ENCODE data around the gene DLK1. TPM values are rescaled to one million over a fixed set of nuclear protein-coding genes. Genes with fewer than 3 reads are reported as not detected.

DLK1 gene
- total and polyA plus RNA-seq, 2 of the 4 experiments (the other 2 are of a cell fraction) = under 0.01 to 0.07 TPM

GRCh38 chr14:100777818-100778525, 51.3 kb downstream of the DLK1 start:
- Histone ChIP-seq H3K9me3 (ENCODE audit: control insufficient read depth, insufficient read depth, low read length) (no peaks in the 10 kb centered on the region), H3K36me3 (ENCODE audit: control insufficient read depth, insufficient read depth, low read length) (no peaks in the 10 kb centered on the region), H3K56ac (ENCODE audit: extremely low read depth, insufficient read depth, low read length) (no peak overlapping the region), H3K9ac (ENCODE audit: low read depth, low read length) (no peak overlapping the region), H4K20me1 (ENCODE audit: insufficient read depth, low read length) (no peaks in the 10 kb centered on the region), H2AFZ (replicated peaks; ENCODE audit: low read length, poor library complexity) (no peak overlapping the region), H3K4ac (ENCODE audit: low read depth, low read length) (no peak overlapping the region), H4K91ac (ENCODE audit: insufficient read depth, low read depth, low read length) (no peak overlapping the region), H2BK5ac (ENCODE audit: low read depth, low read length, poor library complexity, severe bottlenecking) (no peak overlapping the region), H3K4me2 (ENCODE audit: low read depth, low read length) (no peak overlapping the region), H2AK5ac (ENCODE audit: low read depth, low read length) (no peak overlapping the region), H2BK20ac (ENCODE audit: low read depth, low read length) (no peak overlapping the region), H3K9me1 (ENCODE audit: insufficient read depth, low read length) (no peaks in the 10 kb centered on the region), H3K23ac (ENCODE audit: low read depth, low read length) (no peak overlapping the region), H3K79me1 (ENCODE audit: low read depth in 1 of 2, low read length in 2 of 2) (no peaks in the 10 kb centered on the region), H2BK120ac (ENCODE audit: low read depth, low read length) (no peak overlapping the region), H4K5ac (ENCODE audit: low read depth, low read length) (no peak overlapping the region), H3K18ac (ENCODE audit: low read depth, low read length) (no peak overlapping the region), H3K4me1 (ENCODE audit: control insufficient read depth, insufficient read depth, low read length) (peaks cover 9% of the 10 kb centered on the region; the same call in 1 of the 2 replicates), H4K8ac (ENCODE audit: low read depth in 2 of 2, low read length in 2 of 2) (no peak overlapping the region), H2AK9ac (replicated peaks; ENCODE audit: low read depth, low read length, poor library complexity) (no peak overlapping the region), H3K14ac (replicated peaks; ENCODE audit: low read depth, low read length) (no peak overlapping the region), H2BK15ac (ENCODE audit: low read depth, low read length) (no peak overlapping the region), H3K27me3 (ENCODE audit: control insufficient read depth, insufficient read depth, low read length) (peaks cover 32% of the 10 kb centered on the region), H3K27ac (ENCODE audit: insufficient read depth, low read length) (no peak overlapping the region), H3K4me3 (ENCODE audit: insufficient read depth, low read depth, low read length) (no peak overlapping the region)
- ChIA-PET CTCF (no interaction called here), POLR2A (ENCODE audit: unreplicated experiment) (no interaction called here)
- 88% methylated on average over 10 of the region's 22 CpGs; no CpG with 5 or more reads in 1 of the 2 experiments for WGBS, 2 experiments (ENCODE audit: extremely low coverage in 2 of 2, insufficient read length in 1 of 2)
- ATAC-seq (ENCODE audit: low read depth) (no peak), DNase-seq (no peak)
- in situ Hi-C loops (cut with MboI; ENCODE audit: low sequenced_read_pairs) (no loop called here), intact Hi-C loops (cut with micrococcal nuclease) (no loop called here), dilution Hi-C loops (cut with HindIII; ENCODE audit: low sequenced_read_pairs, unreplicated experiment) (no loop called here)
- TF ChIP-seq ELK1 (IDR thresholded peaks at IDR 0.05; ENCODE audit: borderline replicate concordance, low read depth, low read length) = no peak
- TF ChIP-seq NFE2L2 (IDR thresholded peaks at IDR 0.05; ENCODE audit: low read depth, low read length) = no peak
- TF ChIP-seq MXI1 (IDR thresholded peaks at IDR 0.05; ENCODE audit: borderline replicate concordance, low read depth, low read length) = no peak
- TF ChIP-seq CHD1 (IDR thresholded peaks at IDR 0.05; ENCODE audit: low read depth, low read length) = no peak
- no peak for TF ChIP-seq BHLHE40 (IDR thresholded peaks at IDR 0.05; ENCODE audit: low read depth, low read length)
- no peak for TF ChIP-seq MAZ (IDR thresholded peaks at IDR 0.05; ENCODE audit: borderline replicate concordance, low read depth, low read length)
- no peak for TF ChIP-seq MAFK (IDR thresholded peaks at IDR 0.05; ENCODE audit: low read depth, low read length)
- TF ChIP-seq RCOR1 (IDR thresholded peaks at IDR 0.05; ENCODE audit: insufficient replicate concordance, low read length) = no peak
- TF ChIP-seq FOS (IDR thresholded peaks at IDR 0.05; ENCODE audit: low read depth, low read length) = no peak
- TF ChIP-seq SMC3 (IDR thresholded peaks at IDR 0.05; ENCODE audit: low read depth, low read length) = no peak
- no peak for TF ChIP-seq RAD21 (IDR thresholded peaks at IDR 0.05; ENCODE audit: low read length)
- no peak for TF ChIP-seq USF2 (IDR thresholded peaks at IDR 0.05; ENCODE audit: low read depth, low read length)
- no peak for TF ChIP-seq RFX5 (IDR thresholded peaks at IDR 0.05; ENCODE audit: low read depth, low read length)
- no TSS peak for BruUV-seq (replicated peaks)
